ENCODE data around the gene S1PR2.
A peak's percentile ranks its signal among the peaks of the same experiment; 100 is the strongest.

S1PR2 gene, protein sequence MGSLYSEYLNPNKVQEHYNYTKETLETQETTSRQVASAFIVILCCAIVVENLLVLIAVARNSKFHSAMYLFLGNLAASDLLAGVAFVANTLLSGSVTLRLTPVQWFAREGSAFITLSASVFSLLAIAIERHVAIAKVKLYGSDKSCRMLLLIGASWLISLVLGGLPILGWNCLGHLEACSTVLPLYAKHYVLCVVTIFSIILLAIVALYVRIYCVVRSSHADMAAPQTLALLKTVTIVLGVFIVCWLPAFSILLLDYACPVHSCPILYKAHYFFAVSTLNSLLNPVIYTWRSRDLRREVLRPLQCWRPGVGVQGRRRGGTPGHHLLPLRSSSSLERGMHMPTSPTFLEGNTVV

DNA sequence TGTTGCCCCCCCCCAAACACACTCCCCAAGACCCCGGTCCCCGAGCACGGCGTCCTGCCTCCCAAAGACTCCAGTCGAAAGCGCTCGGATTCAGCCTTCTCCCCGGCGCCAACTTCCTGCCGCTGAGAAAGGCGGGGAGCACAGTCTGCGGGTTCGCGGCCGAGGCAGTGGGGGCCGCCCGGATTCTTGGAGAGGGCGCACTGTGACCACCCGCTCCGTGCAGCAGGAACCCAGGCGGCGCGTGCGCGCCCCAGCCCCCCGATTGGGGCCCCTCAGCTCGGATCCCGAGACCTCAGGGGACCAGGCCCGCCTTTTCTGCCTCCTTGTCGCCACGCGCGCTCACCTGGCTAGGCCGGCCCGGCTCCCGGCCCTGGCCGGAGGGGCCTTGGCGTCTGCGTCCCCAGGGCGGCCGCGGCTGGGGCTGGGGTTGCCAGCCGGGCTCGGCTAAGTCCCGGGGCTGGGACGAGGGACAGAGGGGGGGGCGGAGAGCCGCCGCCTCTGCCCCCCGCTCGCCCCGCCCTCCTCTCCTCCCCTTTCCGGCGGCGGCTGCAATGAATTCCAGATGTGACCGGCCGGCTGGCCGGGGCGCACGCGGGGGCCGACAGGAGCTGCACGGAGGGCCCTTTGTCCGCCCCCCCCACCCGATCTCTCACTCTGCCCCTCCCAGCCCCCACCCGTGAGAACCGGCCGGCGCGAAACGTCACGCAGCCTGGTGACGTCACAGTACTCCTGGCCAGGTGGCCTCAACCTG lies at the start of gene S1PR2:
Gene S1PR2 (minus strand): TSS at position 471 of the 751 bp plus-strand sequence. CDS start 6,426 bp downstream, outside the sequence.
- DNase-seq: peak; percentile 83

DNA sequence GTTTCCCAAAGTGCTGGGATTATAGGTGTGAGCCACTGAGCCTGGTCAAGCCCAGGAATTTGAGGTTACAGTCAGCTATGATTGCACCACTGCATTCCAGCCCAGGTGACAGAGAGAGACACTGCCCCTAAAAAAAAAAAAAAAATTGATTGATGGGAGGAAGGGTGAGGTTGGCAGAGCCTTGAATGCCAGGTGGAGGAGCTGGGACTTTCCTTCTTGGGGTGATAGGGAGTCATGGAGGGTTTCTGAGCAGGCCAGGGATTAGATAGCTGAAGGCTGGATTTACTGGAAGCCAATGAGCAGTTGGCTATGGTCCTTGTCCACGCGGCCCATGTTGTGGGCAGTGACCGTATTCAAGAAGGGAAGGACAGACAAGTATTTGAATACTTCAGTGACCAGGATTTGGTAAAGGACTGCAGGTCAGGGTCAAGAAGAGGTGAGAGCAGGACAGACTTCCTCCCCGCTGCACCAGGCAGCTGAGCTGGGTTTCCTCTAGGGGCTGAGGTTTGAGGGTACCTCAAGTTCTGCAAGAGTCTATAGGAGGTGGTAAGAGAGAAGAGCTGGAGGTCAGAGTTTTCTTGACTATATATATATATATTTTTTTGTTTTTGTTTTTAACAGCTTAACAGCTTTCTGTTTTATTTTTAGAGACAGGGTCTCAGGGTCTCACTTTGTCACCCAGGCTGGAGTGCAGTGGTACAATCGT lies 48.8 kb upstream of the S1PR2 start:
- DNase-seq: no peak

DNA sequence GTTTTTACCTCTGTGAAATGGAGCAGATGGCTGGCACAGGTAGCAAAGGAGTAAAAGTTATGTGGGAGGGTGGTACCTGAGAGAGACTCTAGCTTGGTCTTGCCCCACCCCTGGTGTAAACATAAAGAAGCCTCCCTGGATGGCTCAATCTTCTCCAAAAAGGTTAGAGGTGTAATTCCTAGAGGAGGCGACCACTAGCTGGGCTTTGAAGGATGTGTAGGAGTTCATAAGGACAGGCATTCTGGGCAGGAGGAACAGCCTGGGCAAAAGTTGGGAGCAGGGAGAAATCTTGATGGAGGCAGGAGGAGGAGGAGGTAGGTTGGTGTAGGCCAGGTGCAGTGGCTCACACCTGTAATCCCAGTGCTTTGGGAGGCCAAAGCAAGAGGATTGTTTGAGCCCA lies 47.8 kb upstream of the S1PR2 start:
- DNase-seq: no peak

DNA sequence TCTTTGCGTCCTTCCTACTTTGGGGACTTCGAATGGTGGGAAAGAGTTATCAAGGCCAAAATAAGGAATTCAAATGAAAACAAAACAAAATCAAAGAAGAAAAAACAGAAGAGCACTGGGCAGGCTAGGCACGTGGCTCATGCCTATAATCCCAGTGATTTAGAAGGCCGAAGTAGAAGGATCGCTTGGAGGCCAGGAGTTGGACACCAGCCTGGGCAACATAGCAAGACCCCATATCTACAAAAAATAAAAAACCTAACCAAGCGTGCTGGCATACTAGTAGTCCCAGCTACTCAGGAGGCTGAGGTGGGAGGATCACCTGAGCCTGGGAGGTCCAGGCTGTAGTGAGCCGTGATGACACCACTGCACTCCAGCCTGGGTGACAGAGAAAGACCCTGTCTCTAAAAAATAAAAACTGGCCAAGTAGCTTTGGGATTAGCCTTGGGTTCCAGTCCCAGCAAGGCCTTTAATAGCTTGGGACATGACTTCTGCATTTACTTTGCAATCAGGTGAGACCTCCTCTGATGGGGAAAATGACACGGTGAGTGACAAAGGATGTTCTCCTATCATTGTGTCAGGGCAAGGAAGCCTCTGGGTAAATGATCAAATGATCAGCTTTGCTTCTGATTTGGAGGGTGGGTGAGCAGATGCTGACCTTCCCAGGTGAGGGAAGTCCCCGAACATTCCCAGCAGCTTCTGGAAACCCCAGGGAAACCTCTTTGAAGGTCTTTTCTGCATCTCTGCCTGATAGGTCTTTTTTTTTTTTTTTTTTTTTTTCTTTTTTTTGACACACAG lies 46.9 kb upstream of the S1PR2 start:
- DNase-seq: no peak

DNA sequence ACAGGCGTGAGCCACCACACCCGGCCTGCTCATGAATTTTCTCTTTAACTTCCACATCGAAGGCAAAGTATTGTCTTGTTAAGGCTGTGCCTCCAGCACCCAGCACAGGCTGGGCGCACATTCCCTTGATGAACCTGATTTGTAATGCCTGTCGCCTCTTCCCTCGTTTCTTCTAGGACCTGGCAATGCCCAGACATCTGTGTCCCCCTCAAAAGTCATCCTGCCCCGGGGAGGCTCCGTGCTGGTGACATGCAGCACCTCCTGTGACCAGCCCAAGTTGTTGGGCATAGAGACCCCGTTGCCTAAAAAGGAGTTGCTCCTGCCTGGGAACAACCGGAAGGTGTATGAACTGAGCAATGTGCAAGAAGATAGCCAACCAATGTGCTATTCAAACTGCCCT lies 43.5 kb upstream of the S1PR2 start:
- no peak for DNase-seq

DNA sequence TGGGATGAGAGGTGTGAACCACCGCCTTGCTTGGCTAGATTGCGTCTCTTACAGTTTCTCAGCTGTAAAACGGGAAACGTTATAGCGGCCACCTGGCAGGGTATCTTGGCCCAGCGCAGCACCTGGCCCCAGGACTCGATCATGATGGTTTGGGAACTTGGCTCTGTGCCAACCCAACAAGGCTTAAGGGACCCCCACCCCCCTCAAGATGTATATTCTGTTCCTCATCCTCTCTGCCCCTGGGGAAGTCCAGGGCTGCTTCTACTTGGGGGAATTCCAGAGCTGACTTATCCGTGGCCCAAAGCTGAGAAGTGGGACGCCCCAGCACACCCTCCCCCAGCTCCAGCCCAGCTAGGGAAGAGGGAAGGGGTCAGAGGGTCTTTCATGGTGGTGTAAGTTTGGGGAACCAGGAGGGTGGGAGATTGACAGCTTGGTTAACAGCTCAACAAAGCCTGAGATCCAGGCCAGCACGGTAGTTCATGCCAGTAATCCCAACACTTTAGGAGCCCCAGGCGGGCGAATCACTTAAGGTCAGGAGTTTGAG lies 40.5 kb upstream of the S1PR2 start:
- peak; percentile 13 for DNase-seq

DNA sequence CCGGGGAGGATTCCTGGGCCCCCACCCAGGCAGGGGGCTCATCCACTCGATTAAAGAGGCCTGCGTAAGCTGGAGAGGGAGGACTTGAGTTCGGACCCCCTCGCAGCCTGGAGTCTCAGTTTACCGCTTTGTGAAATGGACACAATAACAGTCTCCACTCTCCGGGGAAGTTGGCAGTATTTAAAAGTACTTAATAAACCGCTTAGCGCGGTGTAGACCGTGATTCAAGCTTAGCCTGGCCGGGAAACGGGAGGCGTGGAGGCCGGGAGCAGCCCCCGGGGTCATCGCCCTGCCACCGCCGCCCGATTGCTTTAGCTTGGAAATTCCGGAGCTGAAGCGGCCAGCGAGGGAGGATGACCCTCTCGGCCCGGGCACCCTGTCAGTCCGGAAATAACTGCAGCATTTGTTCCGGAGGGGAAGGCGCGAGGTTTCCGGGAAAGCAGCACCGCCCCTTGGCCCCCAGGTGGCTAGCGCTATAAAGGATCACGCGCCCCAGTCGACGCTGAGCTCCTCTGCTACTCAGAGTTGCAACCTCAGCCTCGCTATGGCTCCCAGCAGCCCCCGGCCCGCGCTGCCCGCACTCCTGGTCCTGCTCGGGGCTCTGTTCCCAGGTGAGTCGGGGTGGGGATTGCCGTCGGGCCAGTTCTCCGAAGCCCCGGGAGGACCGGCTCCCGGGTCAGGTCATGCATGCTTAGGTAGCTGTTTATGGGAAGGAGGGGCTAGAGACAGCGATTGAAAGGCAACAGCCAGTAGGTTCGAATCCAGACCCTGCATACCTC lies 39.7 kb upstream of the S1PR2 start, which contains the start of gene ICAM1:
Gene ICAM1 (plus strand): TSS at position 505 of the 779 bp plus-strand sequence. CDS start 40 bp downstream, at position 545.
- peak; percentile 38 for DNase-seq

DNA sequence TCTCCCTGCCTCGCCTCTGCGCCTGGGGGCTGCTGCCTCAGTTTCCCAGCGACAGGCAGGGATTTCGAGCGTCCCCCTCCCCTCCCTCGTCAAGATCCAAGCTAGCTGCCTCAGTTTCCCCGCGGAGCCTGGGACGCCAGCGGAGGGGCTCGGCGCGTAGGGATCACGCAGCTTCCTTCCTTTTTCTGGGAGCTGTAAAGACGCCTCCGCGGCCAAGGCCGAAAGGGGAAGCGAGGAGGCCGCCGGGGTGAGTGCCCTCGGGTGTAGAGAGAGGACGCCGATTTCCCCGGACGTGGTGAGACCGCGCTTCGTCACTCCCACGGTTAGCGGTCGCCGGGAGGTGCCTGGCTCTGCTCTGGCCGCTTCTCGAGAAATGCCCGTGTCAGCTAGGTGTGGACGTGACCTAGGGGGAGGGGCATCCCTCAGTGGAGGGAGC lies 39.1 kb upstream of the S1PR2 start:
- no peak for DNase-seq

DNA sequence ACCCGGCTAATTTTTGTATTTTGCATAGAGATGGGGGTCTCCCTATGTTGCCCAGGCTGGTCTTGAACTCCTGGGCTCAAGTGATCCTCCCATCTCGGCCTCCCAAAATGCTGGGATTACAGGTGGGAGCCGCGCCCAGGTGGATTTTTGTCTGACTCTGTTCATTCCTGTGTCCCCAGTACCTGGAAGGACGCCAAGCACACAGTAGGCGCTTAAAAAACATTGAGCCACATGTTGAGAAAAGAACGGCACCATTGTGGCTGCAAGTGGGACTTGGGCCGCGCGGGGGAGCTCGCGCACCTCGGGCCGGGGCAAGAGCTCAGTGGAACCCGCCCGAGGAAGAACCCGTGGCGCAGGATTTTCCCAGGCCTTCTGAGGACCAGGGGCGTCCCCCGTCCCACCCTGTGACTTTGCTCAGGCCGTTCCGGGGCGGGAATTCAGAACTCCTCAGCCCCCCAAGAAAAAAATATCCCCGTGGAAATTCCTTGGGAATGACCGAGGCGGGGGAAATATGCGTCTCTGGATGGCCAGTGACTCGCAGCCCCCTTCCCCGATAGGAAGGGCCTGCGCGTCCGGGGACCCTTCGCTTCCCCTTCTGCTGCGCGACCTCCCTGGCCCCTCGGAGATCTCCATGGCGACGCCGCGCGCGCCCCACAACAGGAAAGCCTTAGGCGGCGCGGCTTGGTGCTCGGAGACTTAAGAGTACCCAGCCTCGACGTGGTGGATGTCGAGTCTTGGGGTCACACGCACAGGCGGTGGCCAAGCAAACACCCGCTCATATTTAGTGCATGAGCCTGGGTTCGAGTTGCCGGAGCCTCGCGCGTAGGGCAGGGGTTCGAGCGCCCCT lies 38.4 kb upstream of the S1PR2 start:
- DNase-seq: peak; percentile 86

DNA sequence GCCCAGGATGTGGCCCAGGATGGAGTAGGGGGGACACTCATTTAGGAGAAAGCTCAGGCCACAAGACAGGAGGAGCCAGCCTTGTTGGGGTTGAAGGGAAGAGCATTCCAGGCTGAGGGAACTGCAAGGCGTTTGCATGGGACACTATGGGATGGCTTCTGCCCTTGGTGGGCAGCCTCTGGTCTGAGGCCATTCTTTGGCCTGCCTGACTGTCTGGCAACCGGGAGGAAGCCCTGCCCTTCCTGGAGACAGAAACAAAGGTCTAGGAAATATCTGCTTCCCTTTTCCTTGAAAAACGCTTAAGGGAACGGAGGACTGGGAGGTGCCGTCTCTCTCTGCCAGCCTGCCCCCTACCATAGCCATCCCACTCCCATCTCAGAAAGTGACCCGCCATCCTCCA lies 36.9 kb upstream of the S1PR2 start:
- DNase-seq: no peak

DNA sequence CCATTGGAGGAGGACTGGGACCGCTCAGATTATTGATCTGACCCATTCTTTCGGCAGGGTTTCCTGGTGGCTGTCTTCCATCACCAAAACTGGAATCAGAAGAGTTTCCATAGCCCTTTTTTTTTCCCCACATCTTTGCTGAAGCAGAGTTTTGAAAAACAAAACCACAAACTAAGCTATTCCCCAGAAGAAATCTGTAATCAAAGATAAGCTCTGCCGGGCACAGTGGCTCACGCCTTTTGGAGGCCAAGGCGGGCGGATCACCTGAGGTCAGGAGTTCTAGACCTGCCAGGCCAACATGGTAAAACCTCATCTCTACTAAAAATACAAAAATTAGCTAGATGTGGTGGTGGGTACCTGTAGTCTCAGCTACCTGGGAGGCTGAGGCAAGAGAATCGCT lies 35.6 kb upstream of the S1PR2 start:
- DNase-seq: no peak

DNA sequence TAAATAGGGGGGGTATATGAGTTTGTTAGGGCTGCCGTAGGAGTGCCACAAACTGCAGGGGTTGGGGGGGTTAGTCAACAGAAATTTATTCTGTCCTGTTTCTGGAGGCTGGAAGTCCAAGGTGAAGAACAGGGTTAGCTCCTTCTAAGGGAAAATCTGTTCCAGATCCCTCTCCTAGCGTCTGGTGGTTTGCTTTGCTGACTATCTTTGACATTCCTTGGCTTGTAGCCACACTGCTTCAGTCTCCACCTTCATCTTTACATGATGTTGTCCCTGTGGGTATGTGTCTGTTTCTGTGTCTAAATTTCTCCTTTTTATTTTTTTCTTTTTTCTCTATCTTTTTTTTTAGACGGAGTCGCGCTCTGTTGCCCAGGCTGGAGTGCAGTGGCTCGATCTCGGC lies 31.6 kb upstream of the S1PR2 start:
- no peak for DNase-seq

DNA sequence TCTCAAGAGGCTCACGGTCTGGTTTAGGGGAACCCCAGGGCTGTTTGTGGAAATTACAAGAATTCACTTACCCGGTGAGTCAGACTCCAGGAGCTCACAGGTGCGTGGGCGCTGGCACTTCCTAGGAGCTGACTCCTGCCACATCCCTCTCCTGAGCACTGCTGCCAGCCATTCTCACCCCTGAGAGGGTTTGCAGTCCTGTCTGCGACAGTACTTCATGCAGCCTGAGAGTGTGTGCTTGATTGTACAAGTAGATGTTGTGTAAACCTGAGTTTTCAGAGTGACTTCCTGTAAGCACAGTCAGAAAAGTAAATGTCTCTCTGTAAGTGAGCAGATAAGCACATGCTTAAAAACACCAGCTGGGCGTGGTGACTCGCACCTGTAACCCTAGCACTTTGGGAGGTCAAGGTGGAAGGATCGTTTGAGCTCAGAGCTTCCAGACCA lies 29.0 kb upstream of the S1PR2 start:
- DNase-seq: no peak

DNA sequence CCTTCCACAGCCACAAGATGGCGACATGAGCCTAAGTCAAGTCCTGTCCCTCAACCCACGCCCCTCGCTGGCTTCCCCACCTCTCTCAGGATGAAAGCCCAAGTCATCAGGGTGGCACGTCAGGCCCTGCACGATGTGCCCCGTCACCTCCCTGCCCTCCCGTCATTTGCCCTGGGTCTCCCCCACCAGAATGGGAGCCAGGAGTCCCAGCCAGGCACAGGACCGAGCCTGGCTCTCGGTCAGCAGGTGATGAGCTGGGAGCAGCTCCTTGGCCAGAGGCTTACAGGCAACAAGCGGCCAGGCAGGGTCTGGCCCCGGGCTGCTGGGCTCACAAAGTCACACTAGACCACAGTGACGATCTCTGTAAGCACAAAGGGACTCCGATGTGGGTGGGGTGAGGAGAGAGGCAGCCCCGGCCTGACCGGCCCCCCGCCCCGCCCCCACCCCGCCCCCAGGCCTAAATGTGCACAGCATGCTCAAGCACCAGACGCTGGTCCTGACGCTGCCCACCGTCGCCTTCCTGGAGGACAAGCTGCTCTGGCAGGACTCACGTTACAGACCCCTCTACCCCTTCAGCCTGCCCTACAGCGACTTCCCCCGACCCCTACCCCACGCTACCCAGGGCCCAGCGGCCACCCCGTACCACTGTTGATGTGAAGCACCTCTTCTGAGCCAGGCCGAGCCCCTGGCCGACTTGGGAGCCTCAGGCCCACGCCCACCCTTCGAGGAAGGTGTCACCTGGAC lies 28.2 kb upstream of the S1PR2 start:
- peak; percentile 78 for DNase-seq

DNA sequence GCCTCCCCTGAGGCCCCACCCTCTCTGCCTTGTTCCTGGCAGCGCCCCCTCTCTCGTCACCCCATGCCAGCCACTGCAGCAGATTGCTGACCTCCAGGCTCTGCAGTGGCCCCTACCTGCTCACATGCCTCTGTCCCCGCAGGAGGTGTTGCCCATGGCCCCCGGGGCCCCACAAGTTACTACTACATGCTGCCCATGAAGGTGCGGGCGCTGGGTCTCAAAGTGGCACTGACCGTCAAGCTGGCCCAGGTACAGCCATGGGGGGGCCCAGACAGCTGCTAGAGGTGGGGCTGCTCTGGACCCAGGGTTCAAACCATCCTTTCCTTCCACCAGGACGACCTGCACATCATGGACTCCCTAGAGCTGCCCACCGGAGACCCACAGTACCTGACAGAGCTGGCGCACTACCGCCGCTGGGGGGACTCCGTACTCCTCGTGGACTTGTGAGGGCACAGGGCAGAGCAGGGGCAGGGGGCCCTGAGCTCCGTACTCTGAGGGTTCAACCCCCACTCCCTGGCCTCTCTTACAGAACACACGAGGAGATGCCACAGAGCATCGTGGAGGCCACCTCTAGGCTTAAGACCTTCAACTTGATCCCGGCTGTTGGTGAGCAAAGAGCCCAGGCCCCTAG lies 27.1 kb upstream of the S1PR2 start:
- DNase-seq: no peak

DNA sequence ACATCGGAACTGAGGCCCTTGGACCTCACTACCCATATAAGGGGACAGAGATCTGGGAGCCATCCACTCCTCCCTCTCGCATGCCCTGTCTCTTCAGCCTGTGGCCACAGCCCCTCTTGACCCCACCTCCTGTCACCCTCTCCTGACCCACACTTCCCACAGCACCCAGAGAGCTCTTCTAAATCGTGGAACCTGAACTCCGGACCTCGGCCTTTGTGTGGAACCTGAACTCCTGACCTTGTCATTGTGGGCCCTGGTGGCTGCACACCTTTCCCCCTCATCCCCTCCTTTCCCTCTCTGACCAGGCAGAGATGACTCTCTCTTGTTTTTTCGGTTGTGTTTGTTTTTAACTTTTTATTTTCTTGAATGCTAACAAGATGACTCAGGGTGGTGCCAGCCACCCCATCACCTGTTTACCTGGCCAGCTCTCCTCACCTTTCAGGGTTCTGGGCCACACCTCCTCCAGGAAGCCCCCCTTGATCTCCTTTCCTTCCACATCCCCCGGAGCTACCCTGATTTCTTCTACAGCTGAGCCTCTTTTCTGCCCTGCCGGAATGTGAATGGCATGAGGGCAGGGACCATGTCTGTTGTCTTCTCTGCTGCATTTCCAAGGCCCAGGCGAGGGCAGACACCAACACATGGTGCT lies 26.0 kb upstream of the S1PR2 start:
- DNase-seq: no peak

DNA sequence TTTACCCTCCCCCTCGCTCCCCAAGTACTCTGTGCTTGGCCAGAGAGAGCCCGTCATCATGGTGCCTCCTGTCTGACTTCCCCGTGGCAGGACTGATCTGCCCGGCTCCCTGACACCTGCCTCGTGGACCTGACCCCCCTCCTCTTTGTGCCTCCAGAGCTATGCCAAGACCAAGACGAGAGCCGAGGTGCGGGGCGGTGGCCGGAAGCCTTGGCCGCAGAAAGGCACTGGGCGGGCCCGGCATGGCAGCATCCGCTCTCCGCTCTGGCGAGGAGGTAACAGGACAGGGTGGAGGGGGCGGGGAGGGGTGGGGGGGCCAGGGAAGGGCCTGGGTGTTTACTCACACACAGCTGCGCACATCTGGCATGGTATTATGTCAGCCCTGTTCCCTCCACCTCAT lies 25.4 kb upstream of the S1PR2 start:
- DNase-seq: no peak

DNA sequence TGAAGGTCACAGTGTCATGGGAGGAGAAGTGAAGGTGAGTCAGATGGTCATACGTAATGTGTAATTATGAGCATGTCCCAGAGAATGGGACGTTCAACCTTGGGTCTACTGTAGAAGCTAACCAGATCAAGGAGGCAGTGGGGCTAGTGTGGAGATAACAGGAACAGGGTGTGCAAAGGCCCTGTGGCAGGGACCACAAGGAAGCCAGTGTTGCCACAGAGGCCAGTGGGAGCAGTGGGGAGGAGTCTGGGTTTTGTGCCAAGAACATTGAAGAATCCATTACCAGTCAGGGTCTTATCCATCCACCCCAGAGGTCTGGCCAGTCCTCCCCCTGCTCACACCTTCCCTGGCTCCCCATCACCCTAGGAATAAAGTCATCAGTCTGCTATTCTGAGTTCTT lies 24.2 kb upstream of the S1PR2 start:
- DNase-seq: no peak

DNA sequence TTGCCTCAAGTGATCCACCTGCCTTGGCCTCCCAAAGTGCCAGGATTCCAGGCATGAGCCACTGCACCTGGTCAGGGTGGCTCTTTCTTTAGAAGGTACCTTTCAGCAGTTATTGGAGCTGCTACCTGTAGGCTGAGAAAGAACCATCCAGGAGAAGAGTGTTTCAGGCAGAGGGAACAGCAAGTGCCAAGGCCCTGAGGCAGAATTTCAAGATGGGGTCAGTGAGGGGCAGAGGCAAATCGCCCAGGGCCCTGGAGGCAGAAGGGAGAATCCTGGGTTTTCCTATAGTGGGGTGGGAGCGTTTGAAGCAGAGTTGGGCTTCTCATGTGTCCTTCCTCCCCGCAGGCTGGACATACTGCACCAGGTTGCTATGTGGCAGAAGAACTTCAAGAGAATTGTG lies 23.1 kb upstream of the S1PR2 start:
- DNase-seq: no peak
